Measurements from ENCODE around the gene MYPOP.
"Not testable (repeated sequence)": the region's sequence is repeated elsewhere in the genome, so short reads cannot be mapped to it uniquely, and the experiment has no call there.

MYPOP gene

DNA sequence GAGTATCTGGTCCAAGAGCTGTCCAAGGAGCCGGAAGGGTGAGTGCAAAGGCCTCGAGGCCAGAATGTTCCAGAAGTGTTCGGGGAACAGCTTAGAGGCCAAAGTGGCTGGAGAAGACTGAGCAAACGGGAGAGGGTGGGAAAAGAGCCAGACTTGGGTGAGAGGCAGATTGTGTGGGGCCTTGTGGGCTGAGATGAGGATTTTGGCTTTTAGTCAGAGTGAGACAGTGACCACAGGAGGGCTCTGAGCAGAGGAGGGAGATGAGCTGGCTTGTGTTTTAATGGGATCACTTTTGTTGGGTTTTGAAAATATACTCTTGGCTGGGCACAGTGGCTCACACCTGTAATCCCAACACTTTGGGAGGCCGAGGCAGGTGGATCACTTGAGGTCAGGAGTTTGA lies 6.5 kb upstream of the MYPOP start:
- DNase-seq (ENCODE audit: low read depth in 2 of 2, low spot score in 1 of 2), result no peak

GRCh38 chr19:45906221-45906620 lies 3.8 kb upstream of the MYPOP start:
- DNase-seq (ENCODE audit: low read depth in 2 of 2, low spot score in 1 of 2), result no peak

DNA sequence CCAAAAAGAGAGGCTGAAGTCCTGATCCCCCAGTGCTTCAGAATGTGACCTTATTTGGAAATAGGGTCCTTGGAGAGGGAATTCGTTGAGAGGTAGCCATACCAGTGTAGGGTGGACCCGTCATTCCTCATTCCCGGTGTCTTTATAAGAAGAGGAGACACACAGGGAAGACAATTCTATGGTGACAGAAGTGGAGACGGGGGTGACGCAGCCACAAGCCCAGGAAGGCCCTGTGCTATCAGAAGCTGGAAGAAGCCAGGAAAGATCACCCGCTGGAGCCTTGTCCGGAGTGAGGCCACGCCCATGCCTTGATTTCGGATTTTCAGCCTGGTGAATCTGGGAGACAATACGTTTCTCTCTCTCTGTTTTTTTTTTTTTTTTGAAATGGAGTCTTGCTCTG lies 2.6 kb upstream of the MYPOP start:
- DNase-seq (ENCODE audit: low read depth in 2 of 2, low spot score in 1 of 2), result no peak

DNA sequence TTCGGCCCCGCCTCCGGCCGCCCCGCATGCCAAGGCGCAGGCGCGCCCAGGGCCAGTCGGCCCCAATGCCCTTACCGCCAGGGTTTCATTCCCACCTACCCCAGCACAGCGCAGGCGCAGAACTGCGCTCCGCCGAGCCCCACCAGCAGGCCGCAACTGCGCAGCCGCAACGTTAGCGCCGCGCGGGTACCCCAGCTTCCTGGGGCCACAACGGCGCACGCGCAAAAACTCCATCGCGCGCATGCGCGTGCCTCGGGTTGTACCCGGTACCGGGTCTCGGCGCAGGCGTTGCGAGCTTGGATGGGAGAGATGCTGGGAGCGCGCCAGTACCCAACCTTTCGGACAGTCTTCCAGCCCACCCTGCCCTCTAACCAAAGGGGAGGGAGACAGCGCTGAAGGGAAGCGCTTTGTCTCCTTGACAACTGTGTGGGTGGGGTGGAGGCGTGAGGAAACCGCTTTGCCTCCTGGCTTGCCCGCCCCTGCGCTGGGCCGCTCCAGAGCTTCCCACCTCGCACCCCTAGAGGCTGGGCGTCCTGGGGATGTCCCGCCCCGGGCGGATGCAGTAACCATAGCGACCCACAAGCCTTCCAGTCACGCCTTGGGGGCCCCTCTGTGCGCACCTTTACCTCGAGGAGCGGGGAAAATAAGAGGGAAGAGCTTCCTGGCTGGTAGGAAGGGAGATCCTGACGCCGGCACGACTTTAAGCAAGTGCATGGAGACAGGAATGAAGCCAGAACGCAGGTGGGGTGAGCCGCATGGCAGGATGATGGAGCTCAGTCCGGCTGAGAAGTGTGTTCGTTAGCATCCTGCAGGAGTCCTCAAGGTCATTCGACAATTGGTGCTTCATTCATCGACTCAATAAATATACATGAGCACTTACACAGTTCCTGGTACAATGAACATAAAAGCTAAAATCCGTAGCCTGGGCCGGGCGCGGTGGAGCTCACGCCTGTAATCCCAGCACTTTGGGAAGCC lies 525 bp upstream of the MYPOP start:
- DNase-seq (ENCODE audit: low read depth in 2 of 2, low spot score in 1 of 2), result peak; percentile 97

GRCh38 chr19:45901432-45901911 lies 941 bp downstream of the MYPOP start:
- no peak for DNase-seq (ENCODE audit: low read depth in 2 of 2, low spot score in 1 of 2)

GRCh38 chr19:45900738-45901431 lies 1.5 kb downstream of the MYPOP start:
- no peak for DNase-seq (ENCODE audit: low read depth in 2 of 2, low spot score in 1 of 2)

DNA sequence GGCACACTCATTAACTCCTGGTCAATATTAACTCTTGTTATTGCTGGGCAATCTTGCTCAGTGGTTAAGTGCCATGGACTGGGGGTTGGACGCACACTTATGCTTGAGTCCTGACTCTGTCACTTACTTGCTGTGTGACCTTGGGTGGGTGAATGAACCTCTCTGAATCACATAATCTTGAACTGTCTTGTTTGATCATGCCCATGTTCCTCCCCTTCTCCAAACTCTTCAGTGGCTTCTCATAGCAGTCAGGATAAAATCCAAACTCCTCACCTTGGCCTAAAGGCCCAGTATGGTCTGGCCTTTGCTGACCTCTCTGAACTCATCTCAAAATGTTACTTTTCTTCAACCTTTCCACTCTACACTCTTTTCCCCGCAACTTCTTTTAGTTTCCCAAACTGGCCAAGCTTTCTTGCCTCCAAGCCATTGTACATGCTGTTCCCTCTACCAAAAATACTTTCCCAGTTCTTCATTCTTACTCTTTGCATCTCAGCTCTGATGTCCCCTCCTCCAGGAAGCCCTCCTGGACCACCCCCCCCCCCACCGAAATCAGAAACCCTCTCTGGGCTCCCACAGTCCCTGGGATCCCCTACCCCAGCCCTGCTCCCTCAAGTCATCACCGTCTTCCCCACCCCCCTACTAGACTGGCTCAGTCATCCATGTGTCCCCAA lies 2.4 kb downstream of the MYPOP start:
- no peak for DNase-seq (ENCODE audit: low read depth in 2 of 2, low spot score in 1 of 2)

- no peak for DNase-seq (ENCODE audit: low read depth in 2 of 2, low spot score in 1 of 2)
Observed at GRCh38 chr19:45899253-45899652, 3.2 kb downstream of the MYPOP start.

DNA sequence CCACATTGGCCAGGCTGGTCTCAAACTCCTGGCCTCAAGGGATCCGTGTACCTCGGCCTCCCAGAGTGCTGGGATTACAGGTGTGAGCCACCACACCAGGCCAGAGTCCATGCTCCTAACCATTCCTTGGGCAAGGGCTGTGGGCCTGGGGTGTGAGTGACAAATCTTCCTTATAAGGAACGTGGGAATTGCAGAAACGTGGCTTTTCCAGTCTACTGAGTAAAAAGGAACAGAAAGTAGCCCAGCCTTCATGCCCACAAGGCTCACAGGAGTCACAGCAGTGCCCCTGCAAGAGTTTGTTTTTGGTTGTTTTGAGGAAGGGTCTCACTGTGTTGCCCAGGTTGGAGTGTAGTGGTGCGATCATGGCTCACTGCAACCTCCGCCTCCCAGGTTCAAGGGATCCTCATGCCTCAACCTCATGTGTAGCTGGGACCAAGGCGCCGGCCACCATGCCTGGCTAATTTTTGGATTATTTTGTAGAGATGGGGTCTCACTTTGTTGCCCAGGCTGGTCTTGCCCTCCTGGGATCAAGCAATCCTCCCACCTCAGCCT lies 5.1 kb downstream of the MYPOP start:
- DNase-seq (ENCODE audit: low read depth in 2 of 2, low spot score in 1 of 2), result no peak

- DNase-seq (ENCODE audit: low read depth in 2 of 2, low spot score in 1 of 2), result not testable (repeated sequence)
Observed at GRCh38 chr19:45895983-45896599, 6.3 kb downstream of the MYPOP start.

DNA sequence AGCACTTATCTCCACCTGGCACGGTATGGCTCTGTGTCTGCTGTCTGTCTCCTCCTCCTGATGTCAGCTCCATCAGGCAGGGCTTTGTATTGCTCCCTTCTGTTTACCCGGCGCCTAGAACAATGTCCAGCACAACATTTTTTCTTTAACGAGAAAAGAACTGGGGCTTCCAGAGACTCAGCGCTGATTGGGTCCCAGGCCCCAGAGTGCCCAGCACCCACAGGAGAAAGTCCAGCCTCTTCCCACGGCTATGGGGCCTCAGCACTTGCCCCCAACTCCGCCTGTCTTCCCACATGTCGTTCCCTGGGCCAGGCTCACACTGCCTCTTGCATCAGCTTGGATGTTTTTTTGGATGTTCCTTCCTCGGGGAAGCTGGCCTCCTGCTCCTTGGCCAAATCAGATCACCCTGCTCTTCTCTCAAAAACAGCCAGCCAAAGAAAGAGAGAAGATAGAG lies 6.9 kb downstream of the MYPOP start:
- no peak for DNase-seq (ENCODE audit: low read depth in 2 of 2, low spot score in 1 of 2)

DNA sequence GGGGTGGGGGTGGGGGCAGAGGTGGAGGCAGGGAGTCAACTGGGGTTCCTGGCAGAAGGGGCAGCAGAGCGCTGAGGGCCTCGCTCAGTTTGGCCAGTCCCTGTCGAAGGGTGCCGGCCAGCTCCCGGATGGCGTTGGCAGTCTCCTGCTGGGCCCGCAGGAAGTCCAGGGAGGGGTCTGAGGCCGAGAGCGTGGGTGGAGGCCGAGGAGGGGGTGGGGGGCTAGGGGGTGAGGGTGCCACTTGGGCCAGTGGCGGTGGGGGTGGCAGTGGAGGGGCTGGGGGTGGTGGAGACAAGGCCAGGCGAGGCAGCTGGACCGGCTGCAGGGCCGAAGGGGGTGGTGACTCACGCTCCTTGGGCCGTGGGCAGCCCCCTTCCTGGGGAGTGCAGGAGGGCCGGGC lies 11.5 kb downstream of the MYPOP start:
- no peak for DNase-seq (ENCODE audit: low read depth in 2 of 2, low spot score in 1 of 2)

DNA sequence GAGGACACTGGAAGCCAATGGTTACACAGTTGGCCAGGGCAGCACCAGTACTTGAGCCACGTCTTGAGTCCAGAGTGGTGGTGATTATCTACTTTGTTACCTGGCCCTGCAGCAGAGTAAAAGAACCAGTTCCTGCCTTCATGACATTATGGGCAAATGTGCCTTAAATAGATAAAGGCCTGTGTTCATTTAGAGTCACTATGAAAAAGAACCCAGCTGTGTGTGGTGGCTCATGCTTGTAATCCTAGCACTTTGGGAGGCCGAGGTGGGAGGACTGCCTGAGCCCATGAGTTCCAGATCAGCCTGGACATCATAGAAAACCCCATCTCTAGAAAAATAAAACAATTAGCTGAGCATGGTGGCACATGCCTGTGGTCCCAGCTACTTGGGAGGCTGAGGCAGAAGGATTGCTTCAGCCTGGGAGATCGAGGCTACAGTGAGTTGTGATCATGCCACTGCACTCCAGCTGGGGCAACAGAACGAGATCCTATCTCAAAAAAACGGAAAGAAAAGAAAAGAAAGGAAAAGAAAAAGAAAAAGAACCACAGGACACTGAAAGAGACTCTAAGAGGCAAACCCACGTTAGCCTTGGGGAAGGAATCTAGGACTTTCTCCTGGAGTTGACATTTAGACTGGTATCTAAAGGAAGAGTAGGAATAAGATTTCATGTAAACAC lies 13.1 kb downstream of the MYPOP start:
- no peak for DNase-seq (ENCODE audit: low read depth in 2 of 2, low spot score in 1 of 2)

DNA sequence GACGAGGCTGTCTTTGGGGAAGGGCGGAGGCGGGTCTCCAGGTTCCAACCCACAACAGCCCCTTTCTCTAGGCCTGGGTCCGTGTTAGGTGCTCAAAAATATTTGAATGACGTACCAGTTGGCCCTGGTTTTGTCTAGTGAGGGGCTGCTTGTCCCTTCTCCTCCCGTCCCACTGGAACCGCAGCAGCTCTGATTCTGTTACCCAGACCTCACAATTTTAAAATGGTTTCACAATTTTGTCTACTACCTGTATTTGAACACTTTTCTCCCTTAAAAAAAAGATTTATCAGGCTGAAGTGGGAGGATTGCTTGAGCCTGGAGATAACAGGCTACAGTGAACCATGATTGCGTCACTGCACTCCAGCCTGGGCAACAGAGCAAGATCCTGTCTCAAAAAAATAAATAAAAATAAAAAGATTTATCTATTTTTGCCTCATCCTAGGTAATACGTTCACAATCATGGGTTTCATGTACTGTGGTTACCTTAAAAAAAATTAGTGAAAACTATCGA lies 15.2 kb downstream of the MYPOP start:
- DNase-seq (ENCODE audit: low read depth in 2 of 2, low spot score in 1 of 2), result no peak

DNA sequence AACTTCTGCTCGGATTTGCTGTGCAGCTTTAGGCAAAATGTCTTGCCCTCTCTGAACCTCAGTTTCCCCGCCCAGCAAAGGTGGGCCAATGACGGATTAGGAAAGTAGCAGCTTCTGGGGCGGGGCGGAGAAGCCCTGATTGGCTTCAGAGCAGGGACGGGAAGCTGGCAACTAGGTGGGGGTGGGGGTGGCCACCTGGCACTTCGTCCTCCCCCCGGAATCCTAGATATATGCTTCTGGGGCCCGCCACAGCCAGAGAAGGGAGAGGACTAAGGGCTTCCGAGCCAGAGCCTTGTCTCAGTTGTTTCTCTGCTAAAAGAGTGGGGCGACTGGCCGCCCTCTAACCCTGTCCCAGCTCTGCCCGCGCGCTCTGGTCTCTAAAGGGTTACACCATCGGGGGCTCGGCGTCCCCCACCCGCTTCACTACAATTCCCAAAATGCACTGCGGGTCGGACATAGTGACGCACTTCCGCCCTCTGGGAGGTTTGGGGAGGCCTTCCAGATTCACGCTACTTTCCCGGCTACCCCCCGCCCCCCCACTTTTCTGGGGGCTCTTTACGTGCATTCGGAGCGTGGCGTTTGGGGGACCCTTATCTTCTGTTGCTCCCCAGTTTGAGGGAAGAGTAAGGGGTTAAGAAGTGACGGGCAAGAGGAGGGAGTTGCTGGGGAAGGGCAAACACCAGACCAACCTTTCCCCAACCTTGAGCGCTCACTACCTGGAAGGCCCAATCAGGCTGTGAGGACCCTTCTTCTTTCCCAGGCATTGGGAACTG lies 15.8 kb downstream of the MYPOP start:
- peak; percentile 72 to 80 for DNase-seq (ENCODE audit: low read depth in 2 of 2, low spot score in 1 of 2)

DNA sequence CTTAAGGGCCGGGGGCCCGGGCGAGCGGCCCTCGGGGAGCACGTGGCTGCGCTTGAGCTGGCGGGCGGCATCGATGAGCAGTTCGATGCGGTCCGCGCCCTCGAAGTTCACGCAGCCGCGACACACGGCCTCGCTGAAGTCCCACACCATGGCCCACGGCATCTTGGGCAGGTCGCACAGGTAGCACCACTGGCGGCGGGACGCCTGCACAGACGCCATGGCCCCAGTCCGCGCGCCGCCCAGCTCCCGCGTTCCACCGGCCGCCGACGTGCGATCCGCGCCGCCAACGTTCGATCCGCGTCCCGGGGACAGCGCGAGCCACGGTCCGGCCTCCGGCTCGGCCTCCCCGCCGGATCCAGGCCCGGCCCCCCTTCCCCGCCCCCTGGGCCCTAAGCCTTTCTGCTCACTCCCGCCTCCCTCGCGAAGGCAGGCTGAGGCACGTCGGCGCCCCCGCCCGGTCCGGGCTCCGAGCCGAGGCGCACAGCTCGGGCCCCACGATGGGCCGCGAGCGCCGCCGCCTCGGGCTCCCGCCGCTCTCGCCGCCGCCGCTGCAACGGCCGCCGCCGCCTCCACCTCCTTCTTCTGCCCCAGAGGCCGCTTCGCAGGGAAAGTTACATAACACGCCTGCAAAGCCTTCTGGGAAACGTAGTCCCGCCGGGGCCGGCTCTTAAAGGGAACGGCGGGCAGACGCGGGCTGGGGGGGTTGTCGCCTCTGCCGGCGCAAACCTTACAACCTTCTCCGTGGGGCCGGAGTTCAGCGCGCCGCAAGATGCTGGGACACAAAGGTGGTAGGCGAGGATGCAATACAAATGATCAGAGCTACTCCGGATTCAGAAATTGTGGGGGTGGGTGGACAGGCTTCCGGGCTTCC lies 16.6 kb downstream of the MYPOP start, which contains the start of gene IRF2BP1:
Gene IRF2BP1 (minus strand): TSS at position 586 of the 871 bp plus-strand sequence. CDS start 367 bp downstream, at position 219.
- peak; percentile 72 to 73 for DNase-seq (ENCODE audit: low read depth in 2 of 2, low spot score in 1 of 2)

DNA sequence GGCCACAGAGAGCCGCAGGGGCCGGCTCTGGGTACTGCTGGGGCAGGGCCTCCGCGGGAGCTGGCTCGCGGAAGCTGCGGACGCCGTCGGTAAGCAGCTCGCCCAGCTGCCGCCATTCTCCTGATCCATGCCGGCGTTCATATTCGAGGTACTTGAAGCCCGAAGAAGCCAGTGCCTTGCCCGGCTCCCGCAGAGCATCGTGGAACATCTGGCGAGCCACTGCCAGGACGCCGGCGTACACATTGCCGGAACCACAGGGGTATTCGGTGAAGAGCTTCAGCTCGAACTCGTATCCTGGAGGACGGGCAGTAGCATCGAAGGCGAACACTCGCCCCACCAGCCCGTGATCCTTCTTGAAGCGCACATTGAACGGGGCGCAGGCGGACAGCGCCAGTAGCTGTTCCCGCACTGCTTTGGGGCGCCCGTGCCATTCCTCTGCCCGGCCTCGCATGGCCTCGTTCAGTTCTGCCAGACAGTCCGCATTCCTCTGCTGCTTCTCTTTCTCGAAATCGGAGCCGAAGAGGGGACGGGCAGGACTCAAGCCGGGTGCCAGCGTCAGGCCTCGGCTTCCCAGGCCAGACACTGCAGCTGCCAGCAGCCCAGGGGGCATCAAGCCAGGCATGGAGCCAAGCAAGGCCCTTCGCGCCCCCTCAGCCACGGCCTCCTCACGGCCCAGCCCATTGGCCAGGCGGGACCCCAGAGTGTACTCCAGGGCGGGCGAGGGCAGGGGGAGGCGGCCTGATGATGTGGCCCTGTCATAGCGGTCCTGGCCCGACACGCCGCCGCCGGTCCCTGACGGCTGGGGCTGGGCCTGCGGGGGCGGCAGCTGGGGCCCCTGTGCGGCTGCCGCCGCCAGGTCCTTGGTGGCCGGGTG lies 17.5 kb downstream of the MYPOP start:
- no peak for DNase-seq (ENCODE audit: low read depth in 2 of 2, low spot score in 1 of 2)

Data from stimulated activated CD8-positive, alpha-beta memory T cell treated with anti-CD3 and anti-CD28 coated beads, Interleukin-4, amount 100 ng/mL, for 4 hours (primary cell).